Stimulated activated CD4-positive, alpha-beta T cell treated with anti-CD3 and anti-CD28 coated beads, Interleukin-15, amount 100 ng/mL, for 48 hours (primary cell): Measurements from ENCODE around the gene YDJC.
"Not testable (repeated sequence)": the region's sequence is repeated elsewhere in the genome, so short reads cannot be mapped to it uniquely, and the experiment has no call there.

Experiments used
- DNase-seq, 2 donors: peaks; one replicate each; pipeline ENCODE4 v3.0.0-alpha.2; 2020; ENCODE audit warnings: low read depth in 2 of 2

The YDJC gene

DNA sequence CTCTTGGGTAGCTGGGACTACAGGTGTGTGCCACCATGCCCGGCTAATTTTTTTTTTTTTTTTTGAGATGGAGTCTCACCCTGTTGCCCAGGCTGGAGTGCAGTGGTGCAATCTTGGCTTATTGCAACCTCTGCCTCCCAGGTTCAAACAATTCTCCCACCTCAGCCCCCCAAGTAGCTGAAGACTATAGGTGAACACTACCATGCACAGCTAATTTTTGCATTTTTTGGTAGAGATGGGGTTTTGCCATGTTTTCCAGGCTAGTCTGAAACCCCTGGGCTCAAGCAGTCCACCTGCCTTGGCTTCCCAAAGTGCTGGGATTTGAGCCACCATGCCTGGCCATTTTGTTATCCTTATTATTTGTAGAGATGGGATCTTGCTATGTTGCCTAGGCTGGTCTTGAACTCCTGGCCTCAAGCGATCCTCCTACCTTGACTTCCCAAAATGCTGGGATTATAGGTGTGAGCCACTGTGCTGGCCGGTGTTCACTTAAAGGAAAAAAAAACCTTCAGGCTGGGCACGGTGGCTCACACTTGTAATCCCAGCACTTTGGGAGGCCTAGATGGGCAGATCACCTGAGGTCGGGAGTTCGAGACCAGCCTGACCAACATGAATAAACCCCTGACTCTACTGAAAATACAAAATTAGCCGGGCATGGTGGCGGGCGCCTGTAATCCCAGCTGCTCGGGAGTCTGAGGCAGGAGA, 48.7 kb downstream of the YDJC start:
- DNase-seq: not testable (repeated sequence)

DNA sequence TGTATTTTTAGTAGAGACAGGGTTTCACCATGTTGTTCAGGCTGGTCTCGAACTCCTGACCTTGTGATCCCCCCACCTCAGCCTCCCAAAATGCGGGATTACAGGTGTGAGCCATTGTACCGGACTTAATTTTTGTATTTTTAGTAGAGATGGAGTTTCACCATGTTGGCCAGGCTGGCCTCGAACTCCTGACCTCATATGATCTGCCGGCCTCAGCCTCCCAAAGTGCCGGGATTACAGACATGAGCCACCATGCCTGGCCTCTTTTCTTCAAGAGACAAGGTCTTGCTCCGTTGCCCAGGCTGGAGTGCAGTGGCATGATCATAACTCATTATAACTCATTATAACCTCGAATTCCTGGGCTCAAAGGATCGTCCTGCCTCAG, 49.2 kb downstream of the YDJC start:
- DNase-seq: not testable (repeated sequence)

DNA sequence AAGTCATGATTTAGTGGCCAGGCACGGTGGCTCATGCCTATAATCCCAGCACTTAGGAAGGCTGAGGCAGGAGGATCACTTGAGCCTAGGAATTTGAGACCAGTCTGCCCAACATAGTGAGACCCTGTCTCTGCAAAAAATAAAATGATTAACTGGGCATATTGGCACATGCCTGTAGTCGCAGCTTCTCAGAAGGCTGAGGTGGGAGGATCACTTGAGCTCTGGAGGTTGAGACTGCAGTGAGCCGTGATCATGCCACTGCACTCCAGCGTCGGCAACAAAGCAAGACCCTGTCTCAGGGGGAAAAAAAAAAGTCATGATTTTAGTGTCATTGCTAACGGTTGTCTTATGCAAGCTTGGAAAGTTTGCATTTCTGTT, 50.4 kb downstream of the YDJC start:
- DNase-seq: no peak
